ENCODE data around the gene IGSF9B. TPM values are rescaled to one million over a fixed set of nuclear protein-coding genes. Genes with fewer than 3 reads are reported as not detected.

IGSF9B gene
- total RNA-seq, 4 donors from 2014 or later = 6.5 to 106 (median 29.1) TPM

- intact Hi-C loops (cut with DNase I; ENCODE audit: low total_unique reads) = no loop called here
- H3K36me3 ChIP-seq = no peaks in the 10 kb centered on the region
- DNase-seq = no peak
Observed at GRCh38 chr11:133908827-133909226, 47.9 kb downstream of the IGSF9B start.

GRCh38 chr11:133907841-133908241 is 48.9 kb downstream of the IGSF9B start:
- TF ChIP-seq CTCF (IDR thresholded peaks at IDR 0.05) (no peak), POLR2A (IDR thresholded peaks at IDR 0.05) (no peak)
- Histone ChIP-seq H3K36me3 (no peaks in the 10 kb centered on the region), H3K9me3 (no peaks in the 10 kb centered on the region)

More at GRCh38 chr11:133908827-133909226, 47.9 kb downstream of the IGSF9B start:
- Histone ChIP-seq H3K27ac (no peak overlapping the region), H3K4me1 (no peaks in the 10 kb centered on the region), H3K27me3 (no peaks in the 10 kb centered on the region), H3K9me3 (no peaks in the 10 kb centered on the region), H3K4me3 (no peak overlapping the region)
- TF ChIP-seq CTCF (IDR thresholded peaks at IDR 0.05) = no peak
- TF ChIP-seq POLR2A (IDR thresholded peaks at IDR 0.05) = no peak

GRCh38 chr11:133907216-133907615 is 49.6 kb downstream of the IGSF9B start:
- TF ChIP-seq POLR2A (IDR thresholded peaks at IDR 0.05) (no peak), CTCF (IDR thresholded peaks at IDR 0.05) (no peak)
- Histone ChIP-seq H3K9me3 (no peaks in the 10 kb centered on the region), H3K27ac (no peak overlapping the region), H3K27me3 (no peaks in the 10 kb centered on the region), H3K4me1 (no peaks in the 10 kb centered on the region), H3K4me3 (no peak overlapping the region), H3K36me3 (no peaks in the 10 kb centered on the region)
- intact Hi-C loops (cut with DNase I; ENCODE audit: low total_unique reads) = no loop called here
- no peak for DNase-seq

More at GRCh38 chr11:133907841-133908241, 48.9 kb downstream of the IGSF9B start:
- DNase-seq = no peak
- H3K4me1 ChIP-seq = no peaks in the 10 kb centered on the region
- no peak overlapping the region for H3K27ac ChIP-seq
- intact Hi-C loops (cut with DNase I; ENCODE audit: low total_unique reads) = no loop called here
- no peaks in the 10 kb centered on the region for H3K27me3 ChIP-seq
- no peak overlapping the region for H3K4me3 ChIP-seq

GRCh38 chr11:133906746-133907145 is 50.0 kb downstream of the IGSF9B start:
- Histone ChIP-seq H3K27ac (no peak overlapping the region), H3K36me3 (no peaks in the 10 kb centered on the region), H3K4me3 (no peak overlapping the region), H3K4me1 (no peaks in the 10 kb centered on the region), H3K27me3 (no peaks in the 10 kb centered on the region), H3K9me3 (no peaks in the 10 kb centered on the region)
- no peak for DNase-seq
- intact Hi-C loops (cut with DNase I; ENCODE audit: low total_unique reads) = no loop called here
- TF ChIP-seq POLR2A (IDR thresholded peaks at IDR 0.05) (no peak), CTCF (IDR thresholded peaks at IDR 0.05) (no peak)

- no peak for DNase-seq
- intact Hi-C loops (cut with DNase I; ENCODE audit: low total_unique reads) = no loop called here
- no peaks in the 10 kb centered on the region for H3K9me3 ChIP-seq
- no peaks in the 10 kb centered on the region for H3K27me3 ChIP-seq
- no peaks in the 10 kb centered on the region for H3K36me3 ChIP-seq
- H3K4me3 ChIP-seq = no peak overlapping the region
- H3K4me1 ChIP-seq = no peaks in the 10 kb centered on the region
- TF ChIP-seq CTCF (IDR thresholded peaks at IDR 0.05) = no peak
- no peak for TF ChIP-seq POLR2A (IDR thresholded peaks at IDR 0.05)
- H3K27ac ChIP-seq = no peak overlapping the region
Observed at GRCh38 chr11:133906241-133906640, 50.5 kb downstream of the IGSF9B start.

Data from uterus (tissue), 4 donors.